ENCODE data around the gene MEF2C. TPM values are rescaled to one million over a fixed set of nuclear protein-coding genes. Genes with fewer than 3 reads are reported as not detected.

The MEF2C gene
- total RNA-seq, 3 donors from 2014 or later (not counting 1 experiment from before 2014, with no cell fraction given): 9.2 to 22.0 (median 18.3) TPM

DNA sequence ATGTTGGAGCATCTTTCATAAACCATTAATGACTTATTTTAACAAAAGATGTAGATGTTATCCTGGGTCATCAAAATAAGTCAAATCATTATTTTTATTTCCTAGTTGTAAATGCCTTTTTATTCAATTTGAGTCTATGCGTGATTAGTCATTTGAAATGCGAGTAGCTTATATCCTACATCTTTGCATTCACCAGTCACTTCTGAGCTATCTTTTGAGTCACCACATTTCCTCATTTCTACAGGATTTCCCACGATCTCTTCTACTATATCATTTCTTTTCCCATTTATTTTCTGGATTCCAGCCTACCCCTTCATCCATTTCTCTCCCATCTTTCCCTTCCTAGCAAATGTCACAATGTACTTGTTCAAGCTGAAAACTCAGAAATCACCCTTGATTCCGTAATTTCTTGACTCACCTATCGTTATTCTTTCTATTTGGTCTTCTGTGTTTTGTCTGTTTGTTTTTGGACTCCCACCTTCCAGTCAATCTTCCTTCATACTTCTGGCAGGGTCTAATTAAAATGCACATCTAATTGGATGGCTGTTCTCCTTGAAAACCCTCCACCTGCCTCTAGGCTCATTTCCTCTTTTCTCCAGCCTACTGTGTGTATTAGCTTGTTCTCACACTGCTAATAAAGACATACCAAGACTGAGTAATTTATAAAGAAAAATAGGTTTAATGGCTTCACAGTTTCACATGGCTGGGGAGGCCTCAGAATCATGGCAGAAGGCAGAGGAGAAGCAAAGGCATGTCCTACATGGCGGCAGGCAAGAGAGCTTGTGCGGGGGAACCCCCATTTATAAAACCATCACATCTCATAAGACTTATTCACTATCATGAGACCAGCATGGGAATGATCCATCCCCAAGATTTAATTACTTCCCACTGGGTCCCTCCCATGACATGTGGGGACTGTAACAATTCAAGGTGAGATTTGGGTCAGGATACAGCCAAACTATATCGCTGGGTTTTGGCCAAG lies 112.4 kb downstream of the MEF2C start:
- WGBS (ENCODE audit: insufficient coverage): 82% methylated on average over 8 of the region's 8 CpGs
- no peaks in the 10 kb centered on the region for H3K36me3 ChIP-seq (ENCODE audit: control insufficient read depth, insufficient read depth, low read length)
- intact Hi-C loops (cut with micrococcal nuclease): no loop called here

DNA sequence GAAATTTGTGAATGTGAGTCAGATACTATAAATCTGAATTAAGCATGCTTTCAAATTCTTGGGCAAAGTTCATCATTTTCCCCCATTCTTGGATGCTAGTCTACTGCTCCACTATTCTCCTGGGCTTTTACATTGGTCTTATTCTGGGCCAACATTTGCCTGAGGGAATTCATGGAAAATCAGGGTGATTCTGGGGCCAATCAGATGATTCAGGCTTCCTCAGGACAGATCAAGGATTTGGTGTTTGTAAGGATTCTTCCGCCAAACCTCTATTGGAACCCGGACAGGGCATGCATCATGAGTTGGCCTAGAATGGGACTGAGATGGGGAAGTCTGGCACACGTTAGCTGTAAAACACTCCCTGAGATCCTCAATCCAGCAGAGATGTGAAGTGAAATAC lies 113.8 kb downstream of the MEF2C start:
- H3K9me3 ChIP-seq (ENCODE audit: control insufficient read depth, insufficient read depth, low read length): no peaks in the 10 kb centered on the region
- Mint-ChIP-seq H3K36me3 (no peaks in the 10 kb centered on the region), H3K27ac (no peak overlapping the region), H3K9me3 (no peaks in the 10 kb centered on the region), H3K27me3 (ENCODE audit: low read depth in 2 of 2) (no peaks in the 10 kb centered on the region), H3K4me3 (no peak overlapping the region), H3K4me1 (no peaks in the 10 kb centered on the region)
- intact Hi-C loops (cut with micrococcal nuclease): no loop called here
- DNase-seq: no peak
- H3K27ac ChIP-seq (ENCODE audit: low read length): no peak overlapping the region
- TF ChIP-seq, protein P1, sequence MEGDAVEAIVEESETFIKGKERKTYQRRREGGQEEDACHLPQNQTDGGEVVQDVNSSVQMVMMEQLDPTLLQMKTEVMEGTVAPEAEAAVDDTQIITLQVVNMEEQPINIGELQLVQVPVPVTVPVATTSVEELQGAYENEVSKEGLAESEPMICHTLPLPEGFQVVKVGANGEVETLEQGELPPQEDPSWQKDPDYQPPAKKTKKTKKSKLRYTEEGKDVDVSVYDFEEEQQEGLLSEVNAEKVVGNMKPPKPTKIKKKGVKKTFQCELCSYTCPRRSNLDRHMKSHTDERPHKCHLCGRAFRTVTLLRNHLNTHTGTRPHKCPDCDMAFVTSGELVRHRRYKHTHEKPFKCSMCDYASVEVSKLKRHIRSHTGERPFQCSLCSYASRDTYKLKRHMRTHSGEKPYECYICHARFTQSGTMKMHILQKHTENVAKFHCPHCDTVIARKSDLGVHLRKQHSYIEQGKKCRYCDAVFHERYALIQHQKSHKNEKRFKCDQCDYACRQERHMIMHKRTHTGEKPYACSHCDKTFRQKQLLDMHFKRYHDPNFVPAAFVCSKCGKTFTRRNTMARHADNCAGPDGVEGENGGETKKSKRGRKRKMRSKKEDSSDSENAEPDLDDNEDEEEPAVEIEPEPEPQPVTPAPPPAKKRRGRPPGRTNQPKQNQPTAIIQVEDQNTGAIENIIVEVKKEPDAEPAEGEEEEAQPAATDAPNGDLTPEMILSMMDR (IDR thresholded peaks at IDR 0.05): no peak
- no peaks in the 10 kb centered on the region for H3K4me1 ChIP-seq (ENCODE audit: control insufficient read depth, insufficient read depth, low read length)
- H3K4me3 ChIP-seq (ENCODE audit: low read length): no peak overlapping the region
- H3K36me3 ChIP-seq (ENCODE audit: control insufficient read depth, insufficient read depth, low read length): no peaks in the 10 kb centered on the region
- no peak for ATAC-seq
- 62% methylated on average over 3 of the region's 3 CpGs for WGBS (ENCODE audit: insufficient coverage)
- H3K27me3 ChIP-seq (ENCODE audit: control insufficient read depth, insufficient read depth, low read length): no peaks in the 10 kb centered on the region

More for the DNA sequence above, 112.4 kb downstream of the MEF2C start:
- Histone ChIP-seq H3K4me3 (ENCODE audit: low read length) (no peak overlapping the region), H3K9me3 (ENCODE audit: control insufficient read depth, insufficient read depth, low read length) (no peaks in the 10 kb centered on the region), H3K27me3 (ENCODE audit: control insufficient read depth, insufficient read depth, low read length) (no peaks in the 10 kb centered on the region), H3K27ac (ENCODE audit: low read length) (no peak overlapping the region), H3K4me1 (ENCODE audit: control insufficient read depth, insufficient read depth, low read length) (no peaks in the 10 kb centered on the region)
- ATAC-seq (no peak), DNase-seq (no peak)
- TF ChIP-seq, protein P1 (IDR thresholded peaks at IDR 0.05): no peak
- no peak overlapping the region for H3K4me3 Mint-ChIP-seq
- no peaks in the 10 kb centered on the region for H3K27me3 Mint-ChIP-seq (ENCODE audit: low read depth in 2 of 2)
- no peak overlapping the region for H3K27ac Mint-ChIP-seq
- H3K36me3 Mint-ChIP-seq: no peaks in the 10 kb centered on the region
- H3K4me1 Mint-ChIP-seq: no peaks in the 10 kb centered on the region
- no peaks in the 10 kb centered on the region for H3K9me3 Mint-ChIP-seq

DNA sequence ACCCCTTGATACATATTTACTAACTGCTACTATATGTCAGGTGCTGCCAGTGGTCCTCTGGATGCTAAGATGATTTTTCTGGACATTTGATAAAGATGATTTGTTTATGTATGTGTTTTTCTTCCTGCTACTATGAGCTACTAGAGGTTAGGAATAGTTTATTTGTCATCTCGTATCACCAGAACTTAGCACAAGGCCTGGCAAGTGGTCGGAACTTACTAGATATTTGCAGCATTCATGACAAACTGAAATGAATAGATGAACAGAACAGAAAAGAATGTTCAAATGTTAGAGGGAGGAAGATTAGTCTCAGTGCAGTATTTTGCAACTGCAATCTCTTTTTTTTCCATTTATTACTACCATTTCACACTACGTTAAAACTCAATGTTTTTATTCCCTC lies 114.6 kb downstream of the MEF2C start:
- Histone ChIP-seq H3K27me3 (ENCODE audit: control insufficient read depth, insufficient read depth, low read length) (no peaks in the 10 kb centered on the region), H3K4me3 (ENCODE audit: low read length) (no peak overlapping the region), H3K27ac (ENCODE audit: low read length) (no peak overlapping the region), H3K36me3 (ENCODE audit: control insufficient read depth, insufficient read depth, low read length) (no peaks in the 10 kb centered on the region), H3K9me3 (ENCODE audit: control insufficient read depth, insufficient read depth, low read length) (no peaks in the 10 kb centered on the region), H3K4me1 (ENCODE audit: control insufficient read depth, insufficient read depth, low read length) (no peaks in the 10 kb centered on the region)
- H3K9me3 Mint-ChIP-seq: no peaks in the 10 kb centered on the region
- ATAC-seq: no peak
- no peaks in the 10 kb centered on the region for H3K36me3 Mint-ChIP-seq
- 92% methylated on average over 2 of the region's 3 CpGs for WGBS (ENCODE audit: insufficient coverage)
- H3K4me1 Mint-ChIP-seq: no peaks in the 10 kb centered on the region
- H3K27me3 Mint-ChIP-seq (ENCODE audit: low read depth in 2 of 2): no peaks in the 10 kb centered on the region
- intact Hi-C loops (cut with micrococcal nuclease): no loop called here
- DNase-seq: no peak
- H3K27ac Mint-ChIP-seq: no peak overlapping the region
- TF ChIP-seq, protein P1 (IDR thresholded peaks at IDR 0.05): no peak
- H3K4me3 Mint-ChIP-seq: no peak overlapping the region

Measured in natural killer cell (primary cell).